ENCODE results near the gene PHF1.
A peak's percentile ranks its signal among the peaks of the same experiment; 100 is the strongest.

- TF ChIP-seq CTCF (conservative IDR thresholded peaks at IDR 0.05) (peak; percentile 48), EZH2 (IDR thresholded peaks at IDR 0.05; ENCODE audit: low read depth) (no peak)
Observed at GRCh38 chr6:33417903-33418689, 7.3 kb downstream of the PHF1 start, which contains the start of gene CUTA.

Data from PC-9 (cell line).